ENCODE measurements around the gene RPAP2. TPM values are rescaled to one million over a fixed set of nuclear protein-coding genes. Genes with fewer than 3 reads are reported as not detected.

Gene RPAP2
- total RNA-seq, 3 donors from 2014 or later = 17.1 to 33.5 (median 22.6) TPM

DNA sequence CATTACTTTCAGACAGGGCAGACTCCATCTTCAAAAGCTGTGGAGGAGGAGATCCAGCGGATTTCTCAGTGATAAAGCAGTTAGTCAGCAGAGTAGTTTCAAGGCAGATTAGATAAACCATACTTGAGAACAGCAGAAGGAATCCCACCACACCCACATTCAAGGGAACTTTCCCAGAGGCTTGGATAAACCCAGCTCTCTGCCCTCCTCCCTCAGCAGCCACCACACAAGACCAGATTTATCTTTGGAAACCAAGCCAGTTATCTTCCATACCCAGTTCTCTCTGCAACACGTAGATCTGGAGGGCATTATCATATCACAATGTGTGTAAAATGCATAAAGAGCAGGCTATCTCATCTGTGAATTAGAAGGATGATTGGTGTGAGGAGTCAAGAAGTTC is 147.7 kb downstream of the RPAP2 start:
- ATAC-seq (no peak), DNase-seq (no peak)
- intact Hi-C loops (cut with DNase I, micrococcal nuclease) = no loop called here
- H3K9me3 ChIP-seq = no peaks in the 10 kb centered on the region
- H3K4me3 ChIP-seq = no peak overlapping the region
- H3K36me3 ChIP-seq (ENCODE audit: low read depth) = no peaks in the 10 kb centered on the region
- TF ChIP-seq, protein P1, sequence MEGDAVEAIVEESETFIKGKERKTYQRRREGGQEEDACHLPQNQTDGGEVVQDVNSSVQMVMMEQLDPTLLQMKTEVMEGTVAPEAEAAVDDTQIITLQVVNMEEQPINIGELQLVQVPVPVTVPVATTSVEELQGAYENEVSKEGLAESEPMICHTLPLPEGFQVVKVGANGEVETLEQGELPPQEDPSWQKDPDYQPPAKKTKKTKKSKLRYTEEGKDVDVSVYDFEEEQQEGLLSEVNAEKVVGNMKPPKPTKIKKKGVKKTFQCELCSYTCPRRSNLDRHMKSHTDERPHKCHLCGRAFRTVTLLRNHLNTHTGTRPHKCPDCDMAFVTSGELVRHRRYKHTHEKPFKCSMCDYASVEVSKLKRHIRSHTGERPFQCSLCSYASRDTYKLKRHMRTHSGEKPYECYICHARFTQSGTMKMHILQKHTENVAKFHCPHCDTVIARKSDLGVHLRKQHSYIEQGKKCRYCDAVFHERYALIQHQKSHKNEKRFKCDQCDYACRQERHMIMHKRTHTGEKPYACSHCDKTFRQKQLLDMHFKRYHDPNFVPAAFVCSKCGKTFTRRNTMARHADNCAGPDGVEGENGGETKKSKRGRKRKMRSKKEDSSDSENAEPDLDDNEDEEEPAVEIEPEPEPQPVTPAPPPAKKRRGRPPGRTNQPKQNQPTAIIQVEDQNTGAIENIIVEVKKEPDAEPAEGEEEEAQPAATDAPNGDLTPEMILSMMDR (IDR thresholded peaks at IDR 0.05) = no peak
- no peaks in the 10 kb centered on the region for H3K4me1 ChIP-seq (ENCODE audit: low read depth)

DNA sequence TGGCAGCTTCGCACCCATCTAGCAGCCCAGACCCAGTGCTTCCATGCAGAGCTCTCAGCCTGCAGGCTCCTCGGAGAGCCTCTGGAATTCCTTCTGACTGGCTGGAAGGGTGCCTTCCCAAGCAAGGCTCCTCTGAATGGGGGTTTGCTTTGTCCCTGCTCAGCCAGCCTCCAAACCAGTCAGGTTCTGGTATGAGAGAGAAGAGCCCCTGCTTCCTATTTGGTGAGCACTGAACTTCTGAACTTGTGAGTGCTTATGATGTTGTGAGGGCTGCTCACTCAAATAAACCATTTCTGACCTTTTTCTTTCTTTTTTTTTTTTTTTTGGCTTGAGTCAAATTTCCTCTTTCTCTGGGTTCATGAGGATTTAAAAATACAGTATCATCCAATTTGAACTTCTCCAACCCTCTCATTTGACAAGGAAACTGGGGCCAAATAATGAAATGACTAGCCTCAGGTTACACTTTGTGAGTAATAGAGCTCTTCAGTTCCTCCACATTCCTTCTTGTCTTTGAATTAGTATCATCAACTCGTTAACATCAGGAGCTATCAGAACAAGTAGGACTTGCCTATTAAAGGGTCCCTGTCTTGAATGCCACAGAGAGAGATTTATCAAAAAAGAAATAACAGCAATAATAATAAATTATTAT is 148.3 kb downstream of the RPAP2 start:
- intact Hi-C loops (cut with DNase I, micrococcal nuclease) = no loop called here
- ATAC-seq (no peak), DNase-seq (no peak)
- no peaks in the 10 kb centered on the region for H3K36me3 ChIP-seq (ENCODE audit: low read depth)
- TF ChIP-seq, protein P1 (IDR thresholded peaks at IDR 0.05) = no peak
- H3K9me3 ChIP-seq = no peaks in the 10 kb centered on the region
- no peak overlapping the region for H3K4me3 ChIP-seq
- H3K4me1 ChIP-seq (ENCODE audit: low read depth) = no peaks in the 10 kb centered on the region

DNA sequence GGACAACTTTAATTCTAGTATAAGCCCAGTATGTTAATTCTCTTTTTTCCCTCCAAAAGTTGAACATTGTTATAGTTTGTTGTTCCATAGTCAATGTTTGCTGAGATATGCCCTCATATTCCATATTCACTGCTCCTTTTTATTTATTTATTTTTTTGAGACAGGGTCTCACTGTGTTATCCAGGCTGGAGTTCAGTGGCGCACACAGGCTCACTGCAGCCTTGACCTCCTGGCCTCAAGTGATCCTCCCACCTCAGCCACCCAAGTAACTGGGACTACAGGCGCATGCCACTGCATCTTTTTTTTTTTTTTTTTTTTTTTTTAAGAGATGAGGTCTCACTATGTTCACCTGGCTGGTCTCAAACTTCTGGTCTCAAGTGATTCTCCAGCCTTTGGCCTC is 149.1 kb downstream of the RPAP2 start:
- ATAC-seq = no peak
- DNase-seq = no peak
- H3K4me1 ChIP-seq (ENCODE audit: low read depth) = no peaks in the 10 kb centered on the region
- H3K4me3 ChIP-seq = no peak overlapping the region
- TF ChIP-seq, protein P1 (IDR thresholded peaks at IDR 0.05) = no peak
- no peaks in the 10 kb centered on the region for H3K9me3 ChIP-seq
- intact Hi-C loops (cut with DNase I, micrococcal nuclease) = no loop called here
- no peaks in the 10 kb centered on the region for H3K36me3 ChIP-seq (ENCODE audit: low read depth)

Other genes starting within 250 kb of the RPAP2 start
- not detected for gene SETSIP, start 223.6 kb upstream of the RPAP2 start, total RNA-seq
- gene BTBD8, start 218.7 kb upstream of the RPAP2 start, total RNA-seq = 1 to 10 TPM; 3.5 to 8.0 (median 7.1) TPM
- gene C1orf146, start 81.1 kb upstream of the RPAP2 start, total RNA-seq = not detected
- gene GLMN, start 72 bp upstream of the RPAP2 start, total RNA-seq = 1 to 10 TPM; 5.9 to 7.1 (median 6.8) TPM
- 1 to 10 TPM; 2.7 to 7.8 (median 7.7) TPM for gene GFI1, start 187.9 kb downstream of the RPAP2 start, total RNA-seq